Measurements from ENCODE around the gene RERE. TPM values are rescaled to one million over a fixed set of nuclear protein-coding genes. Genes with fewer than 3 reads are reported as not detected.

RERE gene
- total RNA-seq, 1 donor from 2014 or later = 88.5 TPM

GRCh38 chr1:8794605-8795004 is 22.8 kb downstream of the RERE start:
- no peaks in the 10 kb centered on the region for H3K27me3 ChIP-seq (ENCODE audit: low read depth)
- H3K27ac ChIP-seq = no peak overlapping the region
- no peaks in the 10 kb centered on the region for H3K36me3 ChIP-seq
- no peaks in the 10 kb centered on the region for H3K9me3 ChIP-seq
- TF ChIP-seq CTCF (IDR thresholded peaks at IDR 0.05) = no peak
- no peak for DNase-seq
- peak in 1 of 2 donors; percentile 45 for ATAC-seq
- intact Hi-C loops (cut with DNase I) = no loop called here
- H3K4me1 ChIP-seq = peaks cover 13% of the 10 kb centered on the region
- H3K4me3 ChIP-seq = no peak overlapping the region

GRCh38 chr1:8791819-8792218 is 25.6 kb downstream of the RERE start:
- ATAC-seq = no peak
- H3K4me3 ChIP-seq = no peak overlapping the region
- intact Hi-C loops (cut with DNase I) = no loop called here
- no peak overlapping the region for H3K27ac ChIP-seq
- H3K36me3 ChIP-seq = no peaks in the 10 kb centered on the region
- H3K27me3 ChIP-seq (ENCODE audit: low read depth) = no peaks in the 10 kb centered on the region
- no peak for TF ChIP-seq CTCF (IDR thresholded peaks at IDR 0.05)
- no peaks in the 10 kb centered on the region for H3K9me3 ChIP-seq
- no peak for DNase-seq
- H3K4me1 ChIP-seq = peaks cover 17% of the 10 kb centered on the region

- Histone ChIP-seq H3K36me3 (no peaks in the 10 kb centered on the region), H3K9me3 (no peaks in the 10 kb centered on the region), H3K4me3 (no peak overlapping the region), H3K4me1 (peaks cover 17% of the 10 kb centered on the region), H3K27ac (no peak overlapping the region), H3K27me3 (ENCODE audit: low read depth) (no peaks in the 10 kb centered on the region)
- DNase-seq (no peak), ATAC-seq (no peak)
- intact Hi-C loops (cut with DNase I) = no loop called here
- TF ChIP-seq CTCF (IDR thresholded peaks at IDR 0.05) = no peak
Measured at GRCh38 chr1:8790987-8791386, 26.5 kb downstream of the RERE start.

GRCh38 chr1:8790478-8790877 is 27.0 kb downstream of the RERE start:
- H3K9me3 ChIP-seq = no peaks in the 10 kb centered on the region
- TF ChIP-seq CTCF (IDR thresholded peaks at IDR 0.05) = no peak
- H3K4me3 ChIP-seq = no peak overlapping the region
- no peak for ATAC-seq
- intact Hi-C loops (cut with DNase I) = no loop called here
- H3K27me3 ChIP-seq (ENCODE audit: low read depth) = no peaks in the 10 kb centered on the region
- H3K4me1 ChIP-seq = peaks cover 17% of the 10 kb centered on the region
- no peak overlapping the region for H3K27ac ChIP-seq
- no peak for DNase-seq
- no peaks in the 10 kb centered on the region for H3K36me3 ChIP-seq

- no peaks in the 10 kb centered on the region for H3K36me3 ChIP-seq
- intact Hi-C loops (cut with DNase I) = no loop called here
- ATAC-seq = peak; percentile 89 to 91
- TF ChIP-seq CTCF (IDR thresholded peaks at IDR 0.05) = no peak
- no peak for DNase-seq
- H3K4me3 ChIP-seq = no peak overlapping the region
- peak overlapping the region; percentile 27 for H3K27ac ChIP-seq
- peaks cover 17% of the 10 kb centered on the region for H3K4me1 ChIP-seq
- no peaks in the 10 kb centered on the region for H3K27me3 ChIP-seq (ENCODE audit: low read depth)
- no peaks in the 10 kb centered on the region for H3K9me3 ChIP-seq
Measured at GRCh38 chr1:8789314-8790214, 27.9 kb downstream of the RERE start.

Data from lower lobe of right lung (tissue), 2 donors.